NCI-H187 (cell line): ENCODE data around the gene ALPG.
"Not testable (repeated sequence)": the region's sequence is repeated elsewhere in the genome, so short reads cannot be mapped to it uniquely, and the experiment has no call there.

Experiments used
- DNase-seq, 2 experiments: peaks; one replicate each; lab custom pipeline; 2025; lab: John Stamatoyannopoulos, UW

ALPG gene

GRCh38 chr2:232396683-232397082, 10.0 kb upstream of the ALPG start:
- DNase-seq = no peak

GRCh38 chr2:232398293-232399034, 8.2 kb upstream of the ALPG start:
- no peak for DNase-seq

GRCh38 chr2:232400256-232401015, 6.2 kb upstream of the ALPG start:
- DNase-seq = no peak

DNA sequence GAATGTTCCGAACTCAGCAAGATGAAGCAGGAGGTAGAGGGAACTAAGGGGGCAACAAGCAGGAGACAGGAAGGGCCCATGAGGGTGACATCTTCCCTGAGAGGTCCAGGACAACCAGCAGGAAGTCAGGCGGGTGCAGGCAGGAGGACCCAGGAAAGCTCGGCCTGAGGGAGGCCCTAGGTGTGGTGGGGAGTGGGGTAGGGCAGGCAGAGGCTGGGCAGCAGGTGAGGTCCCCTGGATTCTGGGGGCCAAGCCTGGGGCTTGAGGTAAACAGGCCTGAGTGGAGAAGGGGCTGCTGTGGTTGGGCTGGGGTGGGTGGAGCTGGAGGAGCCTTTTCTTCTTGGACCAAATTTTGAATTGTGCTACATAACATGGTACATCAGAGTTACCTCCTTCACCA, 4.1 kb upstream of the ALPG start:
- DNase-seq = no peak

DNA sequence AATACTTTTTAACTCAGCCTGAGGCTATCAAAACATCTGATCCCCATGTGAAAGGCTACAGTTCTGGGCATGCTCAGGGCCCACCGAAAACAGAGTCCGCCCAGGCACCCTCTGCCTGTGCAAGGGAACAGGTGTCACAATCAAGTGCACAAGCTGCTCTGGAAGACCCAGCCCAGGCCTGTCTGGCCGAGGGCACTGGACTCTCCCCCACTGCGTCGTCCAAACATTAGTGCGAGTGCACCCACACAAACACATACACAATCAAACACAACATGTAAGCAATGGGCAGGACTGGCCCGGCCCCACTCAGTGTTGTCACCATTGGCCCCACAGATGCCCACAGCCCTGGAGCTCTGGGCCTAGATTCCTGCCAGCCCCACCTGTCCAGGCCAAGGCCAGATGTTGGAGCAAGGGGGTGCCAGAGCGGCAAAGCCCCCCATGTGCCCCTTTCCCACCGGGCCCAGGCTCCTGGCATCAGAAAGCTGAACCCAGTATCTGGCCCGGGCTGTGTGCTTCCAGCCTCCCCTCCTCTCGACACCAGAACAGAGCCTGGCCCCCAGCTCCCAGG, 617 bp upstream of the ALPG start:
- DNase-seq = no peak

- DNase-seq = not testable (repeated sequence)
Measured at GRCh38 chr2:232407428-232408150, 945 bp downstream of the ALPG start.

- not testable (repeated sequence) for DNase-seq
Measured at GRCh38 chr2:232408269-232408668, 1.6 kb downstream of the ALPG start.

- DNase-seq = not testable (repeated sequence)
Measured at GRCh38 chr2:232409617-232410016, 3.0 kb downstream of the ALPG start.

GRCh38 chr2:232410238-232410900, 3.7 kb downstream of the ALPG start:
- no peak for DNase-seq

- DNase-seq = no peak
Measured at GRCh38 chr2:232411901-232412629, 5.4 kb downstream of the ALPG start.

DNA sequence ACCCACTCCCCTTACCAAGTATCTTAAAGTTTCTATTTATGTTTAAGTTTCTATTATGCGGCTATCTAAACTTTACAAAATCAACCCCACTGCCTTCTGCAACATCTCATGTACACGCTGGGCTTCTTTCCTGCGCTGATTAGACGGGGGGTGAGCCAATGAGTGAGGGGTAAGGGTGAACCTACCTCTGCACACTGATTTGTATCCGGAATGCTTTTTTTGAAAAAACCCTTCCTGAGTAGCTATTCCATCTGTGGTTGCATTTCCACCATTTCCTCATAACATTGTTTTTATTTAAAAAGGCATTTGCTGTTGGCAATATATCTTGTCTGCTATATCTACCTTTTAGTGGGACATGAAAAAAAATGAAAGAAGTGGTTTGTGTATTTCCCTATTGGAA, 6.3 kb downstream of the ALPG start:
- no peak for DNase-seq

DNA sequence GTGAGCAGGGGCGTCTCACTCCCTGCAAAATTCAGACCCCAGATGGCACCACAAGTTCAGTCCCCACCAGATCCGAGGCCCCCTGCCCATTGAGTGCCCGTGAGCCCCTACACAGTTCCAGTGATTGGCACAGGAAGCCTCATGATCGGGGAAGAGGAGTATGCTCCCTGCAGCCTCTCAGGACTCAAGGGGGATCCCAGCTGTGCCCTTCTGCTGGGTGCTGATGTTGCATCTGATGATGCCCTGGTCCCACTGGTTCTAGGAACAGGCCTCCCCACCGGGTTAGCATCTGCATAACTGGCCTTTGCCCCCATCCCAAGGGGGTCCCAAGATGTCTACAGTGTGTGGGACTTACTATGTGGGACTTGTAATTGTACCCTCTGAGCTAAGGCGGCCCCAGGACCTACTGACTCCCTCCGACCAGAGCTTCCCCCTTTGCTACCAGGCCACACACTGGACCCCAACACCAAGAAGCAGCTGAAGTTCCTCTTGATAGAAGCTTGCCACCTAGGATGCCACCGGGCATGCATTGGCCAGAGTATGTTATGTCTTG, 8.6 kb downstream of the ALPG start:
- DNase-seq = no peak

DNA sequence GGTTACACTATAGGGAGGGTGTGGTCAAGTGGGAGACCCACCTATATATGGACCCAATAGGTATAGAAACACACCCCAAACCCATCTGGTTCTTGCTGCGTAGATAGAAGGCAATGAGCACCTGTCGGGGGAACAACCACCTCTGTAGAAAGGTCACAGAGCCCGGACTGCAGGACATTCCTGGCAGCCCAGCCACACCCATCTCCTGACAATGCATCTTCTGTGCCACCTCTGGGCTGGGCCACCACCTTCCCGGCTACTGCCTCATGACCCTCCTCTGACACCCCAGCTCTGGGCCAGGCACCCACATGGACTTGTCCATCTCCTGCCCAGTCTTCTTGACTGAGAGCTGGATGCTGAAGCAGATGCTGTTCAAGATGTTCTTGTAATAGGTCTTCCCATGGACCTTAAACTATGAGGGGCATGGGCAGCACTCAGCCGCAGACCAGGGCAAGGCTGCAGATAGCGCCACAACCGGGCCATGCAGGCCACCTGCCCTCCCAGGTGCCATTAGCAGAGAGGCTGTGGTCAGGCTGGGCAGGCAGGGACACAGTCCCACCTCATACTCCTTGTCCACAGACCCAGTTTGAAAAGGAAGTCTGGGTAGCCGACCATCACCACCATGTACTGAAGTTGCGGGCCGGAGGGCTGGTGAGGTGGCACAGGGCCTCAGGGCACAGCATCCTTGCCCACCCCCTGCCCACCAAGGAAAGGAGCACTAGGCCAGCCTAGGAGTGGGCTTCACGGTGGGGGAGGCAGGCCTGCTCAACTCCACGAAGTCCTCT, 9.3 kb downstream of the ALPG start:
- DNase-seq = no peak

GRCh38 chr2:232416521-232417470, 10.2 kb downstream of the ALPG start:
- DNase-seq = no peak

GRCh38 chr2:232417489-232417888, 10.8 kb downstream of the ALPG start:
- DNase-seq = no peak

DNA sequence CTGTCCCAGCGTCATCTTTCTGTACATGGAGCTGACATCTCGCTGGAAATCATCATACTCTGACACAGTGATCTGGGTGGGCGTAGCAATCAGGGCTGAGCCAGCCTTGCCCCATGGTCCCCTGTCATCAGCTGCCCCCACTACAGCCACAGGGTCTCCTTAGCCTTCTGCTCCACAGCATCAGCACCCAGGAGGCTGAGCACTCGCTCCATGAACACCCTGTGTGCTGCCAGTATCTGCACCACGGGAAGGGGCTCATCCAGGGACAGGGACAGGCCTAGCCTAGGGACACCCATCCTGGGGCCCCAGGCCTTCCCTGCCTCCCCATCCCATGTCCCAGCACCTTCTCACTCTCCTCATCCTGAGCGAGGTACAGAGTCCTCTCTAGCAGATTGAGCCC, 11.4 kb downstream of the ALPG start:
- DNase-seq = no peak

GRCh38 chr2:232418466-232419244, 12.0 kb downstream of the ALPG start:
- no peak for DNase-seq
